ENCODE data around the gene EFHC1.

DNA sequence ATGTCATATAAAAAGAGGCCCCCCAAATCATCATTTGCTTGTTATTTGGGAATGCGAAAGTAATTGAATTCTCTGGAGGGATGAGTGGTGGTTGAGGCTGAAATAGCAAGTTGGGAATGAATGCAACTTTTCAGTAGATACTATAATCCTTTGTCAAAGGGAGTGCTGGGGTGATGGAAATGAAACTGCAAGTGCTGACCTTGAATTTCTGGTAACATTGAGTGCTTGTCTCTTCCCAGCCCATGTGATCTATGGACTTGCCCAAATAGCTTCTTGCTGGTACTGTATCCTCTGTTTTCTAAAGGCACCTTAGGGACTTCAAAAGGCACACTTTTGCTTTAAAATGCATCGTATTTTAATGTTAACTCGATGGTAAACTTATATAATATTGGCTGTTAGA lies 43.4 kb upstream of the EFHC1 start:
- TF ChIP-seq, protein P1, sequence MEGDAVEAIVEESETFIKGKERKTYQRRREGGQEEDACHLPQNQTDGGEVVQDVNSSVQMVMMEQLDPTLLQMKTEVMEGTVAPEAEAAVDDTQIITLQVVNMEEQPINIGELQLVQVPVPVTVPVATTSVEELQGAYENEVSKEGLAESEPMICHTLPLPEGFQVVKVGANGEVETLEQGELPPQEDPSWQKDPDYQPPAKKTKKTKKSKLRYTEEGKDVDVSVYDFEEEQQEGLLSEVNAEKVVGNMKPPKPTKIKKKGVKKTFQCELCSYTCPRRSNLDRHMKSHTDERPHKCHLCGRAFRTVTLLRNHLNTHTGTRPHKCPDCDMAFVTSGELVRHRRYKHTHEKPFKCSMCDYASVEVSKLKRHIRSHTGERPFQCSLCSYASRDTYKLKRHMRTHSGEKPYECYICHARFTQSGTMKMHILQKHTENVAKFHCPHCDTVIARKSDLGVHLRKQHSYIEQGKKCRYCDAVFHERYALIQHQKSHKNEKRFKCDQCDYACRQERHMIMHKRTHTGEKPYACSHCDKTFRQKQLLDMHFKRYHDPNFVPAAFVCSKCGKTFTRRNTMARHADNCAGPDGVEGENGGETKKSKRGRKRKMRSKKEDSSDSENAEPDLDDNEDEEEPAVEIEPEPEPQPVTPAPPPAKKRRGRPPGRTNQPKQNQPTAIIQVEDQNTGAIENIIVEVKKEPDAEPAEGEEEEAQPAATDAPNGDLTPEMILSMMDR (conservative IDR thresholded peaks at IDR 0.05 in 1 of 2, IDR thresholded peaks at IDR 0.05 in 1 of 2; ENCODE audit: extremely low read depth in 1 of 2, insufficient read depth in 1 of 2, low read depth in 1 of 2, low read length in 2 of 2): no peak
- no peak for TF ChIP-seq EZH2 (IDR thresholded peaks at IDR 0.05; ENCODE audit: borderline replicate concordance, low read length)

Data from mammary epithelial cell (primary cell).